Liver (tissue), 3 donors: ENCODE measurements around the gene GFOD2.

Source experiments
- ATF3 ChIP-seq: IDR thresholded peaks from 2 replicates; pipeline ENCODE4 v1.6.1; 2016; ENCODE audit warnings: antibody characterized with exemption
- HNF4G ChIP-seq: IDR thresholded peaks from 2 replicates; pipeline ENCODE4 v1.6.1; 2016; ENCODE audit warnings: antibody characterized with exemption
- JUND ChIP-seq, 2 donors: IDR thresholded peaks; 2 replicates each; pipeline ENCODE4 v1.6.1; 2016; ENCODE audit warnings: antibody characterized with exemption in 2 of 2
- MAX ChIP-seq: IDR thresholded peaks from 2 replicates; pipeline ENCODE4 v1.6.1; 2016; ENCODE audit warnings: antibody characterized with exemption
- RAD21 ChIP-seq, 2 donors: IDR thresholded peaks; 2 replicates each; pipeline ENCODE4 v1.6.1; 2016; ENCODE audit warnings: antibody characterized with exemption in 2 of 2, mild to moderate bottlenecking in 2 of 2
- SP1 ChIP-seq: IDR thresholded peaks from 2 replicates; pipeline ENCODE4 v1.6.1; 2018; ENCODE audit warnings: antibody characterized with exemption, mild to moderate bottlenecking
- TAF1 ChIP-seq: conservative IDR thresholded peaks from 2 replicates; pipeline ENCODE4 v1.6.1; 2016; ENCODE audit warnings: antibody characterized with exemption, mild to moderate bottlenecking
- YY1 ChIP-seq: IDR thresholded peaks from 2 replicates; pipeline ENCODE4 v1.6.1; 2016; ENCODE audit warnings: antibody characterized with exemption, mild to moderate bottlenecking
- TF ChIP-seq, protein P1 (sequence below): fragments of 150-350 bp; IDR thresholded peaks from 2 replicates; pipeline ENCODE4 v1.5.1; 2017; ENCODE audit warnings: improper control_type of control experiment, low read depth, low read length; ENCODE audit not compliant: missing input control
- TF ChIP-seq, protein P2 (sequence below): IDR thresholded peaks from 2 replicates; pipeline ENCODE4 v1.6.1; 2016; ENCODE audit warnings: antibody characterized with exemption, mild to moderate bottlenecking
- TF ChIP-seq, protein P3 (sequence below): IDR thresholded peaks from 2 replicates; pipeline ENCODE4 v1.6.1; 2016; ENCODE audit warnings: antibody characterized with exemption
- donor health status: healthy.
- donor health status: healthy.

- TF ChIP-seq, protein P1, sequence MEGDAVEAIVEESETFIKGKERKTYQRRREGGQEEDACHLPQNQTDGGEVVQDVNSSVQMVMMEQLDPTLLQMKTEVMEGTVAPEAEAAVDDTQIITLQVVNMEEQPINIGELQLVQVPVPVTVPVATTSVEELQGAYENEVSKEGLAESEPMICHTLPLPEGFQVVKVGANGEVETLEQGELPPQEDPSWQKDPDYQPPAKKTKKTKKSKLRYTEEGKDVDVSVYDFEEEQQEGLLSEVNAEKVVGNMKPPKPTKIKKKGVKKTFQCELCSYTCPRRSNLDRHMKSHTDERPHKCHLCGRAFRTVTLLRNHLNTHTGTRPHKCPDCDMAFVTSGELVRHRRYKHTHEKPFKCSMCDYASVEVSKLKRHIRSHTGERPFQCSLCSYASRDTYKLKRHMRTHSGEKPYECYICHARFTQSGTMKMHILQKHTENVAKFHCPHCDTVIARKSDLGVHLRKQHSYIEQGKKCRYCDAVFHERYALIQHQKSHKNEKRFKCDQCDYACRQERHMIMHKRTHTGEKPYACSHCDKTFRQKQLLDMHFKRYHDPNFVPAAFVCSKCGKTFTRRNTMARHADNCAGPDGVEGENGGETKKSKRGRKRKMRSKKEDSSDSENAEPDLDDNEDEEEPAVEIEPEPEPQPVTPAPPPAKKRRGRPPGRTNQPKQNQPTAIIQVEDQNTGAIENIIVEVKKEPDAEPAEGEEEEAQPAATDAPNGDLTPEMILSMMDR = no peak
- no peak for TF ChIP-seq ATF3
- no peak for TF ChIP-seq JUND (IDR thresholded peaks at IDR 0.05)
- TF ChIP-seq TAF1 = no peak
- no peak for TF ChIP-seq SP1
- TF ChIP-seq HNF4G = no peak
- no peak for TF ChIP-seq RAD21 (IDR thresholded peaks at IDR 0.05)
- TF ChIP-seq YY1 = no peak
- TF ChIP-seq, protein P2, sequence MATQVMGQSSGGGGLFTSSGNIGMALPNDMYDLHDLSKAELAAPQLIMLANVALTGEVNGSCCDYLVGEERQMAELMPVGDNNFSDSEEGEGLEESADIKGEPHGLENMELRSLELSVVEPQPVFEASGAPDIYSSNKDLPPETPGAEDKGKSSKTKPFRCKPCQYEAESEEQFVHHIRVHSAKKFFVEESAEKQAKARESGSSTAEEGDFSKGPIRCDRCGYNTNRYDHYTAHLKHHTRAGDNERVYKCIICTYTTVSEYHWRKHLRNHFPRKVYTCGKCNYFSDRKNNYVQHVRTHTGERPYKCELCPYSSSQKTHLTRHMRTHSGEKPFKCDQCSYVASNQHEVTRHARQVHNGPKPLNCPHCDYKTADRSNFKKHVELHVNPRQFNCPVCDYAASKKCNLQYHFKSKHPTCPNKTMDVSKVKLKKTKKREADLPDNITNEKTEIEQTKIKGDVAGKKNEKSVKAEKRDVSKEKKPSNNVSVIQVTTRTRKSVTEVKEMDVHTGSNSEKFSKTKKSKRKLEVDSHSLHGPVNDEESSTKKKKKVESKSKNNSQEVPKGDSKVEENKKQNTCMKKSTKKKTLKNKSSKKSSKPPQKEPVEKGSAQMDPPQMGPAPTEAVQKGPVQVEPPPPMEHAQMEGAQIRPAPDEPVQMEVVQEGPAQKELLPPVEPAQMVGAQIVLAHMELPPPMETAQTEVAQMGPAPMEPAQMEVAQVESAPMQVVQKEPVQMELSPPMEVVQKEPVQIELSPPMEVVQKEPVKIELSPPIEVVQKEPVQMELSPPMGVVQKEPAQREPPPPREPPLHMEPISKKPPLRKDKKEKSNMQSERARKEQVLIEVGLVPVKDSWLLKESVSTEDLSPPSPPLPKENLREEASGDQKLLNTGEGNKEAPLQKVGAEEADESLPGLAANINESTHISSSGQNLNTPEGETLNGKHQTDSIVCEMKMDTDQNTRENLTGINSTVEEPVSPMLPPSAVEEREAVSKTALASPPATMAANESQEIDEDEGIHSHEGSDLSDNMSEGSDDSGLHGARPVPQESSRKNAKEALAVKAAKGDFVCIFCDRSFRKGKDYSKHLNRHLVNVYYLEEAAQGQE = no peak
- no peak for TF ChIP-seq MAX
- TF ChIP-seq, protein P3, sequence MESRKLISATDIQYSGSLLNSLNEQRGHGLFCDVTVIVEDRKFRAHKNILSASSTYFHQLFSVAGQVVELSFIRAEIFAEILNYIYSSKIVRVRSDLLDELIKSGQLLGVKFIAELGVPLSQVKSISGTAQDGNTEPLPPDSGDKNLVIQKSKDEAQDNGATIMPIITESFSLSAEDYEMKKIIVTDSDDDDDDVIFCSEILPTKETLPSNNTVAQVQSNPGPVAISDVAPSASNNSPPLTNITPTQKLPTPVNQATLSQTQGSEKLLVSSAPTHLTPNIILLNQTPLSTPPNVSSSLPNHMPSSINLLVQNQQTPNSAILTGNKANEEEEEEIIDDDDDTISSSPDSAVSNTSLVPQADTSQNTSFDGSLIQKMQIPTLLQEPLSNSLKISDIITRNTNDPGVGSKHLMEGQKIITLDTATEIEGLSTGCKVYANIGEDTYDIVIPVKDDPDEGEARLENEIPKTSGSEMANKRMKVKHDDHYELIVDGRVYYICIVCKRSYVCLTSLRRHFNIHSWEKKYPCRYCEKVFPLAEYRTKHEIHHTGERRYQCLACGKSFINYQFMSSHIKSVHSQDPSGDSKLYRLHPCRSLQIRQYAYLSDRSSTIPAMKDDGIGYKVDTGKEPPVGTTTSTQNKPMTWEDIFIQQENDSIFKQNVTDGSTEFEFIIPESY = no peak
These were observed 5.4 kb downstream of the GFOD2 start for GRCh38 chr16:67713647-67714273.
